Liver (tissue), 9 donors: ENCODE measurements around the gene FMC1. TPM values are rescaled to one million over a fixed set of nuclear protein-coding genes. Genes with fewer than 3 reads are reported as not detected.

Experiments
- DNase-seq: peaks from one replicate; pipeline ENCODE4 v3.0.0-alpha.2; 2017; ENCODE audit warnings: low spot score
- H3K27ac ChIP-seq, 2 donors: one replicate each; pipeline ENCODE4 v1.7.0; 2013; ENCODE audit warnings: inconsistent platforms in 2 of 2, low read length in 2 of 2, control low read depth in 1 of 2, low read depth in 1 of 2, mild to moderate bottlenecking in 1 of 2
- H3K27me3 ChIP-seq, 4 donors: one replicate each; pipeline versions ENCODE4 v1.6.1 to v1.7.0; 2013; ENCODE audit warnings: low read length in 3 of 4, inconsistent platforms in 1 of 4, mild to moderate bottlenecking in 1 of 4, moderate library complexity in 1 of 4; ENCODE audit not compliant: control insufficient read depth in 4 of 4, insufficient read depth in 4 of 4
- H3K36me3 ChIP-seq, 4 donors: one replicate each; pipeline versions ENCODE4 v1.6.1 to v1.7.0; 2013; ENCODE audit warnings: low read length in 3 of 4, mild to moderate bottlenecking in 3 of 4, low read depth in 1 of 4, moderate library complexity in 1 of 4; ENCODE audit not compliant: control insufficient read depth in 4 of 4, insufficient read depth in 3 of 4
- H3K4me1 ChIP-seq, 4 donors: one replicate each; pipeline versions ENCODE4 v1.6.1 to v1.7.0; 2013; ENCODE audit warnings: low read length in 3 of 4, mild to moderate bottlenecking in 3 of 4, moderate library complexity in 1 of 4; ENCODE audit not compliant: control insufficient read depth in 4 of 4, insufficient read depth in 4 of 4
- H3K4me3 ChIP-seq, 3 donors: one replicate each; pipeline versions ENCODE4 v1.6.1 to v1.7.0; 2013; ENCODE audit warnings: low read length in 3 of 3, control low read depth in 1 of 3, low read depth in 1 of 3, mild to moderate bottlenecking in 1 of 3
- H3K9ac ChIP-seq, 2 donors: one replicate each; pipeline ENCODE4 v1.7.0; 2013; ENCODE audit warnings: low read length in 2 of 2, mild to moderate bottlenecking in 2 of 2, moderate library complexity in 2 of 2, control low read depth in 1 of 2, low read depth in 1 of 2
- H3K9me3 ChIP-seq, 4 donors: one replicate each; pipeline versions ENCODE4 v1.6.1 to v1.7.0; 2013; ENCODE audit warnings: low read length in 3 of 4; ENCODE audit not compliant: control insufficient read depth in 4 of 4
- ATF3 ChIP-seq: IDR thresholded peaks from 2 replicates; pipeline ENCODE4 v1.6.1; 2016; ENCODE audit warnings: antibody characterized with exemption
- EGR1 ChIP-seq, 2 donors: IDR thresholded peaks; 2 replicates each; pipeline ENCODE4 v1.6.1; 2016 to 2018; ENCODE audit warnings: antibody characterized with exemption in 2 of 2, low read depth in 2 of 2
- FOXA1 ChIP-seq: IDR thresholded peaks from 2 replicates; pipeline ENCODE4 v1.6.1; 2016; ENCODE audit warnings: antibody characterized with exemption
- FOXA2 ChIP-seq: IDR thresholded peaks from 2 replicates; pipeline ENCODE4 v1.6.1; 2016; ENCODE audit warnings: antibody characterized with exemption
- GABPA ChIP-seq, 2 donors: IDR thresholded peaks in 1 of 2; conservative IDR thresholded peaks in 1 of 2; 2 replicates each; pipeline ENCODE4 v1.6.1; 2016; ENCODE audit warnings: antibody characterized with exemption in 2 of 2, mild to moderate bottlenecking in 1 of 2, moderate library complexity in 1 of 2
- HNF4A ChIP-seq, 2 donors: conservative IDR thresholded peaks; 2 replicates each; pipeline ENCODE4 v1.6.1; 2016; ENCODE audit warnings: antibody characterized with exemption in 2 of 2, mild to moderate bottlenecking in 2 of 2
- HNF4G ChIP-seq: IDR thresholded peaks from 2 replicates; pipeline ENCODE4 v1.6.1; 2016; ENCODE audit warnings: antibody characterized with exemption
- JUND ChIP-seq, 2 donors: IDR thresholded peaks; 2 replicates each; pipeline ENCODE4 v1.6.1; 2016; ENCODE audit warnings: antibody characterized with exemption in 2 of 2
- MAX ChIP-seq: IDR thresholded peaks from 2 replicates; pipeline ENCODE4 v1.6.1; 2016; ENCODE audit warnings: antibody characterized with exemption
- NR2F2 ChIP-seq: IDR thresholded peaks from 2 replicates; pipeline ENCODE4 v1.6.1; 2016; ENCODE audit warnings: antibody characterized with exemption
- RAD21 ChIP-seq, 2 donors: IDR thresholded peaks; 2 replicates each; pipeline ENCODE4 v1.6.1; 2016; ENCODE audit warnings: antibody characterized with exemption in 2 of 2, mild to moderate bottlenecking in 2 of 2
- REST ChIP-seq: IDR thresholded peaks from 2 replicates; pipeline ENCODE4 v1.6.1; 2016; ENCODE audit warnings: antibody characterized with exemption, mild to moderate bottlenecking
- RXRA ChIP-seq, 2 donors: IDR thresholded peaks; 2 replicates each; pipeline ENCODE4 v1.6.1; 2017 to 2018; ENCODE audit warnings: antibody characterized with exemption in 2 of 2, mild to moderate bottlenecking in 1 of 2
- SP1 ChIP-seq: IDR thresholded peaks from 2 replicates; pipeline ENCODE4 v1.6.1; 2018; ENCODE audit warnings: antibody characterized with exemption, mild to moderate bottlenecking
- TAF1 ChIP-seq: conservative IDR thresholded peaks from 2 replicates; pipeline ENCODE4 v1.6.1; 2016; ENCODE audit warnings: antibody characterized with exemption, mild to moderate bottlenecking
- YY1 ChIP-seq: IDR thresholded peaks from 2 replicates; pipeline ENCODE4 v1.6.1; 2016; ENCODE audit warnings: antibody characterized with exemption, mild to moderate bottlenecking
- ZBTB33 ChIP-seq: IDR thresholded peaks from 2 replicates; pipeline ENCODE4 v1.6.1; 2016; ENCODE audit warnings: antibody characterized with exemption
- WGBS: extraction: QIAGEN DNeasy Blood & Tissue Kit; methylation state at CpG from one replicate; pipeline ENCODE4 v1.1.7; 2013; 5-methylcytosine and 5-hydroxymethylcytosine counted together
- polyA plus RNA-seq, 2 donors: library from polyadenylated mRNA; stranded (reverse) in 1 of 2; unstranded in 1 of 2; fragments of 200-250 nt in 1 of 2; fragments of >200 nt in 1 of 2; fragmentation: Nextera tagmentation in 1 of 2; extraction: Ambion mirVana in 1 of 2; gene quantifications; one replicate each; pipeline versions ENCODE4 v1.2.1 to v1.2.3, GENCODE V29; 2013 to 2015
- total RNA-seq, 2 donors: library from RNA; depleted of rRNA; stranded (reverse); fragments of >200 nt; gene quantifications; one replicate each; pipeline ENCODE4 v1.2.3, GENCODE V29; 2014
- TF ChIP-seq, protein P1 (sequence below): fragments of 150-350 bp; IDR thresholded peaks from 2 replicates; pipeline ENCODE4 v1.5.1; 2017; ENCODE audit warnings: improper control_type of control experiment, low read depth, low read length; ENCODE audit not compliant: missing input control
- donor health status: healthy.
- donor health status: healthy.
- donor health status: healthy.
- donor health status: healthy.
- donor health status: healthy.

Gene FMC1
- total and polyA plus RNA-seq, 4 donors: 5.5 to 76.3 (median 10.5) TPM

GRCh38 chr7:139393621-139394211 is 52.6 kb downstream of the FMC1 start:
- 96% methylated on average over 1 of the region's 1 CpG for WGBS
- Histone ChIP-seq H3K4me1 (no peaks in the 10 kb centered on the region), H3K36me3 (peaks cover 3 to 36% (median 32%) of the 10 kb centered on the region in 4 donors), H3K9ac (no peak overlapping the region), H3K9me3 (no peaks in the 10 kb centered on the region), H3K4me3 (no peak overlapping the region), H3K27me3 (no peaks in the 10 kb centered on the region), H3K27ac (no peak overlapping the region)
- TF ChIP-seq TAF1: no peak
- TF ChIP-seq JUND (IDR thresholded peaks at IDR 0.05): no peak
- TF ChIP-seq ZBTB33: no peak
- no peak for TF ChIP-seq YY1
- TF ChIP-seq, protein P1, sequence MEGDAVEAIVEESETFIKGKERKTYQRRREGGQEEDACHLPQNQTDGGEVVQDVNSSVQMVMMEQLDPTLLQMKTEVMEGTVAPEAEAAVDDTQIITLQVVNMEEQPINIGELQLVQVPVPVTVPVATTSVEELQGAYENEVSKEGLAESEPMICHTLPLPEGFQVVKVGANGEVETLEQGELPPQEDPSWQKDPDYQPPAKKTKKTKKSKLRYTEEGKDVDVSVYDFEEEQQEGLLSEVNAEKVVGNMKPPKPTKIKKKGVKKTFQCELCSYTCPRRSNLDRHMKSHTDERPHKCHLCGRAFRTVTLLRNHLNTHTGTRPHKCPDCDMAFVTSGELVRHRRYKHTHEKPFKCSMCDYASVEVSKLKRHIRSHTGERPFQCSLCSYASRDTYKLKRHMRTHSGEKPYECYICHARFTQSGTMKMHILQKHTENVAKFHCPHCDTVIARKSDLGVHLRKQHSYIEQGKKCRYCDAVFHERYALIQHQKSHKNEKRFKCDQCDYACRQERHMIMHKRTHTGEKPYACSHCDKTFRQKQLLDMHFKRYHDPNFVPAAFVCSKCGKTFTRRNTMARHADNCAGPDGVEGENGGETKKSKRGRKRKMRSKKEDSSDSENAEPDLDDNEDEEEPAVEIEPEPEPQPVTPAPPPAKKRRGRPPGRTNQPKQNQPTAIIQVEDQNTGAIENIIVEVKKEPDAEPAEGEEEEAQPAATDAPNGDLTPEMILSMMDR: no peak
- no peak for TF ChIP-seq HNF4G
- TF ChIP-seq RXRA (IDR thresholded peaks at IDR 0.05): no peak
- TF ChIP-seq RAD21 (IDR thresholded peaks at IDR 0.05): no peak
- no peak for TF ChIP-seq EGR1 (IDR thresholded peaks at IDR 0.05; ENCODE audit: low read depth in 2 of 2)
- DNase-seq: no peak

GRCh38 chr7:139394540-139394939 is 53.4 kb downstream of the FMC1 start:
- H3K27ac ChIP-seq: no peak overlapping the region
- no peak for TF ChIP-seq ZBTB33
- no peak for TF ChIP-seq EGR1 (IDR thresholded peaks at IDR 0.05; ENCODE audit: low read depth in 2 of 2)
- TF ChIP-seq FOXA1: no peak
- TF ChIP-seq RXRA (IDR thresholded peaks at IDR 0.05): no peak
- no peak for TF ChIP-seq REST
- TF ChIP-seq, protein P1: no peak
- TF ChIP-seq MAX: no peak
- no peak for TF ChIP-seq JUND (IDR thresholded peaks at IDR 0.05)
- TF ChIP-seq FOXA2: no peak
- TF ChIP-seq GABPA (IDR thresholded peaks at IDR 0.05 in 1 of 2, conservative IDR thresholded peaks at IDR 0.05 in 1 of 2): no peak
- TF ChIP-seq SP1: no peak
- TF ChIP-seq TAF1: no peak
- no peak for TF ChIP-seq ATF3
- no peak for TF ChIP-seq HNF4G
- TF ChIP-seq RAD21 (IDR thresholded peaks at IDR 0.05): no peak
- TF ChIP-seq NR2F2: no peak
- no peak for TF ChIP-seq YY1
- TF ChIP-seq HNF4A (conservative IDR thresholded peaks at IDR 0.05): no peak
- H3K4me3 ChIP-seq: no peak overlapping the region
- DNase-seq: no peak
- no peaks in the 10 kb centered on the region for H3K4me1 ChIP-seq
- no peak overlapping the region for H3K9ac ChIP-seq
- 90% methylated on average over 3 of the region's 3 CpGs for WGBS
- no peaks in the 10 kb centered on the region for H3K9me3 ChIP-seq
- H3K27me3 ChIP-seq: no peaks in the 10 kb centered on the region
- peaks cover 3 to 36% (median 32%) of the 10 kb centered on the region in 4 donors for H3K36me3 ChIP-seq
